Left lung (tissue), 10 donors: ENCODE results near the gene PDZD7. TPM values are rescaled to one million over a fixed set of nuclear protein-coding genes. Genes with fewer than 3 reads are reported as not detected.

Source experiments
- ATAC-seq: fragments of 200-7000 bp; cut with Tn5 transposase; one replicate; pipeline ENCODE4 v1.9.1; 2020; ENCODE audit warnings: moderate library complexity
- DNase-seq, 4 donors: peaks; one replicate each; pipeline ENCODE4 v3.0.0-alpha.2; 2013 to 2020
- H3K27ac ChIP-seq, 2 donors: fragments of 200-600 bp; sonication (generic) in 1 of 2; one replicate each; pipeline versions ENCODE4 v1.5.0 to v1.8.0; 2020 to 2021
- H3K27me3 ChIP-seq, 2 donors: fragments of 200-600 bp; sonication (generic) in 1 of 2; one replicate each; pipeline versions ENCODE4 v1.5.0 to v1.8.0; 2020 to 2021
- H3K36me3 ChIP-seq, 2 donors: fragments of 200-600 bp; sonication (generic) in 1 of 2; one replicate each; pipeline versions ENCODE4 v1.5.0 to v1.8.0; 2020 to 2021
- H3K4me1 ChIP-seq, 2 donors: fragments of 200-600 bp; one replicate each; pipeline ENCODE4 v1.8.0; 2021
- H3K4me3 ChIP-seq, 2 donors: fragments of 200-600 bp; sonication (generic) in 1 of 2; one replicate each; pipeline versions ENCODE4 v1.5.0 to v1.8.0; 2020 to 2021; ENCODE audit warnings: mild to moderate bottlenecking in 1 of 2
- H3K9me3 ChIP-seq, 2 donors: fragments of 200-600 bp; sonication (generic) in 1 of 2; one replicate each; pipeline versions ENCODE4 v1.5.0 to v1.8.0; 2020 to 2021
- intact Hi-C, 2 donors: fragments of 100-400 bp; cut with DNase I; formaldehyde crosslinking; loops; one replicate each; pipeline versions ENCODE4 v1.11.2 to v1.14.2; 2022
- polyA plus RNA-seq, 6 donors: library from polyadenylated mRNA; unstranded; fragments of 120-200 nt; gene quantifications; one replicate each; pipeline ENCODE4 v1.2.1, GENCODE V29; 2013; ENCODE audit not compliant: insufficient read length in 6 of 6
- total RNA-seq, 2 donors: library from RNA; stranded (reverse); fragmentation: NEBNext Ultra II Directional; extraction: Animal tissue kit (Norgen Biotek cat#: 25700); gene quantifications; one replicate each; pipeline ENCODE4 v1.2.1, GENCODE V29; 2021
- TF ChIP-seq, protein P1 (sequence below), 2 donors: fragments of 200-600 bp; sonication (generic) in 1 of 2; IDR thresholded peaks; one replicate each; pipeline versions ENCODE4 v1.5.0 to v1.8.0; 2021; ENCODE audit warnings: antibody characterized with exemption in 2 of 2
- donor health status: DM: no; HTN: yes; CAD: no.
- donor health status: DM: no; HTN: no; CAD: no.

PDZD7 gene
- total and polyA plus RNA-seq, 8 donors = 0.41 to 0.96 (median 0.71) TPM

- intact Hi-C loops = no loop called here
- no peak within 1 kb of the TSS for H3K27ac ChIP-seq
- peak within 1 kb of the TSS; percentile 54 to 61 for H3K4me3 ChIP-seq
- no peaks in the 10 kb centered on the region for H3K9me3 ChIP-seq
- peaks cover 0 to 15% of the 10 kb centered on the region in 2 donors for H3K27me3 ChIP-seq
- peak; percentile 81 for ATAC-seq
- H3K36me3 ChIP-seq = peaks cover 0 to 12% of the 10 kb centered on the region in 2 donors
- H3K4me1 ChIP-seq = peaks cover 5 to 15% of the 10 kb centered on the region in 2 donors
- DNase-seq = peak in 3 of 4 donors; percentile 42 to 83 (median 49)
- TF ChIP-seq, protein P1, sequence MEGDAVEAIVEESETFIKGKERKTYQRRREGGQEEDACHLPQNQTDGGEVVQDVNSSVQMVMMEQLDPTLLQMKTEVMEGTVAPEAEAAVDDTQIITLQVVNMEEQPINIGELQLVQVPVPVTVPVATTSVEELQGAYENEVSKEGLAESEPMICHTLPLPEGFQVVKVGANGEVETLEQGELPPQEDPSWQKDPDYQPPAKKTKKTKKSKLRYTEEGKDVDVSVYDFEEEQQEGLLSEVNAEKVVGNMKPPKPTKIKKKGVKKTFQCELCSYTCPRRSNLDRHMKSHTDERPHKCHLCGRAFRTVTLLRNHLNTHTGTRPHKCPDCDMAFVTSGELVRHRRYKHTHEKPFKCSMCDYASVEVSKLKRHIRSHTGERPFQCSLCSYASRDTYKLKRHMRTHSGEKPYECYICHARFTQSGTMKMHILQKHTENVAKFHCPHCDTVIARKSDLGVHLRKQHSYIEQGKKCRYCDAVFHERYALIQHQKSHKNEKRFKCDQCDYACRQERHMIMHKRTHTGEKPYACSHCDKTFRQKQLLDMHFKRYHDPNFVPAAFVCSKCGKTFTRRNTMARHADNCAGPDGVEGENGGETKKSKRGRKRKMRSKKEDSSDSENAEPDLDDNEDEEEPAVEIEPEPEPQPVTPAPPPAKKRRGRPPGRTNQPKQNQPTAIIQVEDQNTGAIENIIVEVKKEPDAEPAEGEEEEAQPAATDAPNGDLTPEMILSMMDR (IDR thresholded peaks at IDR 0.05) = peak; percentile 37 to 64
Observed at GRCh38 chr10:100969187-100970075, 61.5 kb downstream of the PDZD7 start, which contains the start of gene SEMA4G. Gene SEMA4G, plus strand, starts transcription at chr10:100969504. Its CDS starts 3,409 bp downstream, at chr10:100972913.

- H3K9me3 ChIP-seq = no peaks in the 10 kb centered on the region
- H3K4me3 ChIP-seq = peak overlapping the region; percentile 54 to 61
- DNase-seq (no peak), ATAC-seq (peak; percentile 30)
- peaks cover 0 to 18% of the 10 kb centered on the region in 2 donors for H3K36me3 ChIP-seq
- TF ChIP-seq, protein P1 (IDR thresholded peaks at IDR 0.05) = no peak
- intact Hi-C loops = no loop called here
- H3K27ac ChIP-seq = no peak overlapping the region
- peaks cover 5 to 15% of the 10 kb centered on the region in 2 donors for H3K4me1 ChIP-seq
- peaks cover 0 to 15% of the 10 kb centered on the region in 2 donors for H3K27me3 ChIP-seq
Observed at GRCh38 chr10:100968863-100969186, 62.1 kb downstream of the PDZD7 start.

GRCh38 chr10:100968062-100968736 lies 62.7 kb downstream of the PDZD7 start:
- peaks cover 0 to 24% of the 10 kb centered on the region in 2 donors for H3K36me3 ChIP-seq
- no peak overlapping the region for H3K27ac ChIP-seq
- DNase-seq = no peak
- peaks cover 5 to 15% of the 10 kb centered on the region in 2 donors for H3K4me1 ChIP-seq
- H3K4me3 ChIP-seq = no peak overlapping the region
- peaks cover 0 to 15% of the 10 kb centered on the region in 2 donors for H3K27me3 ChIP-seq
- H3K9me3 ChIP-seq = no peaks in the 10 kb centered on the region
- ATAC-seq = no peak
- TF ChIP-seq, protein P1 (IDR thresholded peaks at IDR 0.05) = no peak
- intact Hi-C loops = no loop called here

DNA sequence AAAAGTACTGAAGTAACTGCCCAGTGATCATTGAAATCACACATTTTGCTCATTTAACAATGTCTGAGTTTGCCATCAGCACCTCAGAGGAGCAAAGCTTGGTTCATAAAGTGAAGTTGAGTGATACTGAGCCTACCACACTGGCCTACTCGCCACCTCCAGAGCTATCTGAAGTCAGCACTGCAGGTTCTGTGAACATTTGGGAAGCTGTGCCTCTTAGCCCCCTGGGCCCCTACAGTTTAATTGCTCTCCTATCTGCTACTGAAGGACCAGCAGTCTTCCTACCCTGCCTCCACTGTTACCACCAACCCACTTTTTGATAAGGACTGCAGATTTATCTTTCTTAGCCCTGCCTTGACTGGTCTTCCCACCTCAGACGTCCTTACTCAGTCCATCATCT lies 63.6 kb downstream of the PDZD7 start:
- intact Hi-C loops = no loop called here
- TF ChIP-seq, protein P1 (IDR thresholded peaks at IDR 0.05) = no peak
- no peak for DNase-seq
- H3K27ac ChIP-seq = no peak overlapping the region
- peaks cover 0 to 31% of the 10 kb centered on the region in 2 donors for H3K36me3 ChIP-seq
- ATAC-seq = no peak
- H3K4me1 ChIP-seq = peaks cover 5 to 15% of the 10 kb centered on the region in 2 donors
- H3K4me3 ChIP-seq = no peak overlapping the region
- H3K27me3 ChIP-seq = peaks cover 0 to 15% of the 10 kb centered on the region in 2 donors
- no peaks in the 10 kb centered on the region for H3K9me3 ChIP-seq

GRCh38 chr10:100966887-100967286 lies 64.0 kb downstream of the PDZD7 start:
- Histone ChIP-seq H3K27ac (no peak overlapping the region), H3K36me3 (peaks cover 0 to 36% of the 10 kb centered on the region in 2 donors), H3K9me3 (no peaks in the 10 kb centered on the region), H3K27me3 (peaks cover 0 to 15% of the 10 kb centered on the region in 2 donors), H3K4me3 (no peak overlapping the region), H3K4me1 (peaks cover 5 to 15% of the 10 kb centered on the region in 2 donors)
- ATAC-seq (no peak), DNase-seq (no peak)
- intact Hi-C loops = no loop called here
- TF ChIP-seq, protein P1 (IDR thresholded peaks at IDR 0.05) = no peak
